Retinal pigment epithelial cell (primary cell): ENCODE results near the gene TMEM86A.

Experiments
- DNase-seq: peaks from one replicate; pipeline ENCODE4 v3.0.0-alpha.2; 2010; ENCODE audit warnings: low read depth
- H3K4me3 ChIP-seq: 2 replicates; pipeline ENCODE4 v1.5.1; 2011; ENCODE audit warnings: mild to moderate bottlenecking, low read length, control low read depth, moderate library complexity
- TF ChIP-seq, protein P1 (sequence below): conservative IDR thresholded peaks from 2 replicates; pipeline ENCODE4 v1.5.1; 2011; ENCODE audit warnings: low read depth, low read length, control low read depth, inconsistent platforms

TMEM86A gene

GRCh38 chr11:18720091-18720807 lies 21.7 kb downstream of the TMEM86A start:
- TF ChIP-seq, protein P1, sequence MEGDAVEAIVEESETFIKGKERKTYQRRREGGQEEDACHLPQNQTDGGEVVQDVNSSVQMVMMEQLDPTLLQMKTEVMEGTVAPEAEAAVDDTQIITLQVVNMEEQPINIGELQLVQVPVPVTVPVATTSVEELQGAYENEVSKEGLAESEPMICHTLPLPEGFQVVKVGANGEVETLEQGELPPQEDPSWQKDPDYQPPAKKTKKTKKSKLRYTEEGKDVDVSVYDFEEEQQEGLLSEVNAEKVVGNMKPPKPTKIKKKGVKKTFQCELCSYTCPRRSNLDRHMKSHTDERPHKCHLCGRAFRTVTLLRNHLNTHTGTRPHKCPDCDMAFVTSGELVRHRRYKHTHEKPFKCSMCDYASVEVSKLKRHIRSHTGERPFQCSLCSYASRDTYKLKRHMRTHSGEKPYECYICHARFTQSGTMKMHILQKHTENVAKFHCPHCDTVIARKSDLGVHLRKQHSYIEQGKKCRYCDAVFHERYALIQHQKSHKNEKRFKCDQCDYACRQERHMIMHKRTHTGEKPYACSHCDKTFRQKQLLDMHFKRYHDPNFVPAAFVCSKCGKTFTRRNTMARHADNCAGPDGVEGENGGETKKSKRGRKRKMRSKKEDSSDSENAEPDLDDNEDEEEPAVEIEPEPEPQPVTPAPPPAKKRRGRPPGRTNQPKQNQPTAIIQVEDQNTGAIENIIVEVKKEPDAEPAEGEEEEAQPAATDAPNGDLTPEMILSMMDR: no peak
- DNase-seq: no peak
- no peak overlapping the region for H3K4me3 ChIP-seq

GRCh38 chr11:18720808-18721560 lies 22.4 kb downstream of the TMEM86A start:
- DNase-seq: no peak
- TF ChIP-seq, protein P1: no peak
- peak overlapping the region; percentile 59 for H3K4me3 ChIP-seq

- peak overlapping the region; percentile 59 for H3K4me3 ChIP-seq
- DNase-seq: no peak
- TF ChIP-seq, protein P1: peak; percentile 85
These were observed 23.1 kb downstream of the TMEM86A start for GRCh38 chr11:18721561-18722292.

GRCh38 chr11:18722293-18722637 lies 23.7 kb downstream of the TMEM86A start:
- H3K4me3 ChIP-seq: no peak overlapping the region
- no peak for DNase-seq
- TF ChIP-seq, protein P1: no peak

- no peak overlapping the region for H3K4me3 ChIP-seq
- no peak for DNase-seq
- TF ChIP-seq, protein P1: no peak
These were observed 25.4 kb downstream of the TMEM86A start for GRCh38 chr11:18723991-18724390.

GRCh38 chr11:18726040-18726439 lies 27.5 kb downstream of the TMEM86A start, which contains the start of gene IGSF22:
TSS of gene IGSF22 (minus strand) at chr11:18726188. CDS start at chr11:18724236, 1,952 bp downstream.
- H3K4me3 ChIP-seq: no peak within 1 kb of the TSS
- DNase-seq: no peak
- TF ChIP-seq, protein P1: no peak
